Endothelial cell of umbilical vein (primary cell): ENCODE measurements around the gene CORO7. TPM values are rescaled to one million over a fixed set of nuclear protein-coding genes. Genes with fewer than 3 reads are reported as not detected.

Source experiments
- BruUV-seq: library from RNA; stranded (reverse); fragments of 400-500 nt; replicated peaks from 2 replicates; lab custom pipeline; 2021; lab: Mats Ljungman, UMichigan
- CTCF ChIA-PET: fragments of 300-600, 350-600 bp; sonication (Branson Sonifier 250); formaldehyde crosslinking; loops from one replicate; lab custom pipeline; 2021; ENCODE audit warnings: antibody characterized with exemption, inconsistent platforms; lab: Charles Lee
- POLR2A ChIA-PET: fragments of 300-600, 350-600 bp; sonication (Branson Sonifier 250); formaldehyde crosslinking; loops from one replicate; lab custom pipeline; 2021; ENCODE audit warnings: antibody characterized with exemption, inconsistent platforms; lab: Charles Lee
- DNase-seq: peaks from one replicate; pipeline ENCODE4 v3.0.0-alpha.2; 2011; ENCODE audit warnings: low read depth, low spot score
- FAIRE-seq: peaks from 2 replicates; lab custom pipeline; 2011; peaks lifted over from hg19 to GRCh38; lab: Jason Lieb, UNC
- H2AFZ ChIP-seq: 2 replicates; pipeline ENCODE4 v1.6.0; 2012; ENCODE audit warnings: low read depth, low read length, control low read depth, inconsistent platforms
- H3K27ac ChIP-seq: 2 replicates; pipeline ENCODE4 v1.5.1; 2011; ENCODE audit warnings: low read depth, mild to moderate bottlenecking, control low read depth, low read length, moderate library complexity; ENCODE audit not compliant: insufficient read depth
- H3K27me3 ChIP-seq, 2 experiments: 2 replicates each; pipeline versions ENCODE4 v1.6.0 to v1.6.1; 2011; ENCODE audit warnings: low read length in 2 of 2, mixed read lengths in 1 of 2; ENCODE audit not compliant: control insufficient read depth in 2 of 2, insufficient read depth in 2 of 2
- H3K36me3 ChIP-seq, 2 experiments: 2 replicates in 1 of 2; 3 replicates in 1 of 2; pipeline ENCODE4 v1.5.1; 2011; ENCODE audit warnings: low read length in 2 of 2, mild to moderate bottlenecking in 1 of 2, moderate library complexity in 1 of 2; ENCODE audit not compliant: control insufficient read depth in 2 of 2, insufficient read depth in 2 of 2; ENCODE audit errors: extremely low read depth in 1 of 2
- H3K4me1 ChIP-seq: 3 replicates; pipeline ENCODE4 v1.5.1; 2011; ENCODE audit warnings: mild to moderate bottlenecking, low read length; ENCODE audit not compliant: control insufficient read depth, insufficient read depth; ENCODE audit errors: extremely low read depth
- H3K4me2 ChIP-seq: 2 replicates; pipeline ENCODE4 v1.6.1; 2011; ENCODE audit warnings: low read length, control low read depth, mixed read lengths; ENCODE audit not compliant: insufficient read depth
- H3K4me3 ChIP-seq, 3 experiments: fragments of 200-600 bp in 1 of 3; sonication (generic), shearing (Covaris generic) in 1 of 3; replicated peaks in 1 of 3; 2 replicates each; pipeline ENCODE4 v1.5.1; 2011 to 2016; ENCODE audit warnings: control low read depth in 3 of 3, low read length in 3 of 3, mild to moderate bottlenecking in 2 of 3, inconsistent platforms in 1 of 3, low read depth in 1 of 3, moderate library complexity in 1 of 3; ENCODE audit not compliant: insufficient read depth in 1 of 3
- H3K79me2 ChIP-seq: 2 replicates; pipeline ENCODE4 v1.6.0; 2012; ENCODE audit warnings: low read length, inconsistent platforms; ENCODE audit not compliant: control insufficient read depth, insufficient read depth
- H3K9ac ChIP-seq: replicated peaks from 2 replicates; pipeline ENCODE3; 2011; ENCODE audit warnings: low read length, control low read depth; ENCODE audit not compliant: insufficient read depth; ENCODE audit errors: extremely low read depth
- H3K9me1 ChIP-seq: replicated peaks from 3 replicates; pipeline ENCODE4 v1.6.0; 2011; ENCODE audit warnings: mild to moderate bottlenecking, low read length; ENCODE audit not compliant: control insufficient read depth, insufficient read depth; ENCODE audit errors: extremely low read depth
- H3K9me3 ChIP-seq: replicated peaks from 2 replicates; pipeline ENCODE4 v1.5.1; 2012; ENCODE audit warnings: low read length, inconsistent platforms; ENCODE audit not compliant: control insufficient read depth, insufficient read depth
- H4K20me1 ChIP-seq: replicated peaks from 2 replicates; pipeline ENCODE3; 2011; ENCODE audit warnings: mild to moderate bottlenecking, low read length; ENCODE audit not compliant: control insufficient read depth, insufficient read depth; ENCODE audit errors: extremely low read depth
- CTCF ChIP-seq, 2 donors: IDR thresholded peaks; 1 replicate in 1 of 2; 2 replicates in 1 of 2; pipeline ENCODE4 v1.5.1; 2011; ENCODE audit warnings: low read length in 2 of 2, mild to moderate bottlenecking in 2 of 2, moderate library complexity in 2 of 2, control low read depth in 1 of 2, inconsistent platforms in 1 of 2, low read depth in 1 of 2; ENCODE audit not compliant: insufficient read depth in 1 of 2; ENCODE audit errors: extremely low read depth in 1 of 2
- EZH2 ChIP-seq: IDR thresholded peaks from 2 replicates; pipeline ENCODE4 v1.6.1; 2012; ENCODE audit warnings: borderline replicate concordance, low read depth, mild to moderate bottlenecking, moderate library complexity, low read length, inconsistent platforms; ENCODE audit not compliant: severe bottlenecking
- FOS ChIP-seq: IDR thresholded peaks from 2 replicates; pipeline ENCODE4 v1.6.1; 2011; ENCODE audit warnings: mild to moderate bottlenecking, low read length, moderate library complexity, borderline replicate concordance; ENCODE audit not compliant: insufficient read depth
- GATA2 ChIP-seq: IDR thresholded peaks from 2 replicates; pipeline ENCODE4 v1.7.0; 2011; ENCODE audit warnings: low read depth, mild to moderate bottlenecking, moderate library complexity, mixed read lengths, low read length; ENCODE audit not compliant: insufficient read length, insufficient read depth
- JUN ChIP-seq: IDR thresholded peaks from 2 replicates; pipeline ENCODE4 v1.6.1; 2011; ENCODE audit warnings: borderline replicate concordance, low read depth; ENCODE audit not compliant: insufficient read length, insufficient read depth
- MAX ChIP-seq: IDR thresholded peaks from 2 replicates; pipeline ENCODE4 v1.6.1; 2011; ENCODE audit not compliant: insufficient read depth, insufficient read length
- MYC ChIP-seq: IDR thresholded peaks from one replicate; pipeline ENCODE4 v1.6.1; 2011; ENCODE audit warnings: mild to moderate bottlenecking, low read depth, low read length
- POLR2A ChIP-seq: IDR thresholded peaks from 2 replicates; pipeline ENCODE4 v1.6.1; 2012; ENCODE audit warnings: low read depth, mild to moderate bottlenecking, control low read depth, low read length
- POLR2AphosphoS5 ChIP-seq: IDR thresholded peaks from 2 replicates; pipeline ENCODE4 v1.6.1; 2012; ENCODE audit warnings: low read depth, mild to moderate bottlenecking, control low read depth, low read length, moderate library complexity; ENCODE audit not compliant: insufficient read depth
- dilution Hi-C: fragments of 300-500 bp; cut with MboI; formaldehyde crosslinking; loops from one replicate; pipeline ENCODE4 v1.15.0; 2019; ENCODE audit warnings: low sequenced_read_pairs; ENCODE audit not compliant: extremely low pct_ligation_motif_present
- intact Hi-C: fragments of 100-400 bp; cut with micrococcal nuclease; formaldehyde crosslinking; loops from one replicate; pipeline ENCODE4 v1.10.0; 2022
- polyA plus RNA-seq, 4 experiments: library from polyadenylated mRNA; depleted of rRNA in 3 of 4; stranded (reverse) in 3 of 4; unstranded in 1 of 4; fragments of >200 nt; gene quantifications; 2 replicates each; pipeline versions ENCODE4 v1.2.1 to v1.2.3, GENCODE V29; 2011 to 2012; ENCODE audit warnings: missing spikeins in 1 of 4
- total RNA-seq: library from RNA; stranded (reverse); gene quantifications from 2 replicates; pipeline ENCODE4 v1.2.3, GENCODE V29; 2021

CORO7 gene
- total and polyA plus RNA-seq, 2 donors (not counting 3 experiments of a cell fraction or from before 2014, with no cell fraction given): 42.5 to 72.3 TPM

GRCh38 chr16:4341250-4341649 lies 75.1 kb downstream of the CORO7 start:
- dilution Hi-C loops (no loop called here), intact Hi-C loops (no loop called here)
- Histone ChIP-seq H2AFZ (no peak overlapping the region), H4K20me1 (no peaks in the 10 kb centered on the region), H3K9me1 (no peaks in the 10 kb centered on the region), H3K4me2 (no peak overlapping the region), H3K27me3 (no peaks in the 10 kb centered on the region), H3K9ac (no peak overlapping the region), H3K9me3 (no peaks in the 10 kb centered on the region), H3K79me2 (peaks cover 20% of the 10 kb centered on the region), H3K36me3 (peaks cover 3 to 11% of the 10 kb centered on the region in 2 experiments), H3K4me3 (no peak overlapping the region), H3K4me1 (no peaks in the 10 kb centered on the region), H3K27ac (no peak overlapping the region)
- POLR2A ChIA-PET: no interaction called here
- no peak for FAIRE-seq
- no TSS peak for BruUV-seq
- TF ChIP-seq GATA2: no peak
- no peak for TF ChIP-seq POLR2A
- TF ChIP-seq FOS: no peak
- no peak for TF ChIP-seq MYC
- no peak for TF ChIP-seq MAX
- TF ChIP-seq JUN: no peak
- no peak for TF ChIP-seq POLR2AphosphoS5
- DNase-seq: no peak
- CTCF ChIA-PET: interaction anchor here (0.8 to 4.2 kb wide), 6 partner anchors 10 to 141 kb away, joined by 3 to 29 read pairs (median 7); partner anchors contain the start of gene PAM16

- Histone ChIP-seq H3K9me3 (no peaks in the 10 kb centered on the region), H3K9ac (no peak overlapping the region), H3K36me3 (peaks cover 3 to 11% of the 10 kb centered on the region in 2 experiments), H3K9me1 (no peaks in the 10 kb centered on the region), H3K4me2 (no peak overlapping the region), H3K27me3 (no peaks in the 10 kb centered on the region), H3K4me3 (no peak overlapping the region), H3K27ac (no peak overlapping the region), H3K4me1 (no peaks in the 10 kb centered on the region), H4K20me1 (no peaks in the 10 kb centered on the region), H2AFZ (no peak overlapping the region), H3K79me2 (peaks cover 16% of the 10 kb centered on the region)
- no peak for DNase-seq
- TF ChIP-seq FOS (no peak), GATA2 (no peak), JUN (no peak), MYC (no peak), POLR2AphosphoS5 (no peak), EZH2 (no peak), MAX (no peak), POLR2A (no peak), CTCF (IDR thresholded peaks at IDR 0.05; ENCODE audit: extremely low read depth in 1 of 2, insufficient read depth in 1 of 2, low read depth in 1 of 2, low read length in 2 of 2) (no peak)
- POLR2A ChIA-PET: interaction anchor here (1.5 kb wide), 1 partner anchor 67 kb away, joined by 3 read pairs; the partner anchor contains the start of gene TFAP4
- BruUV-seq: no TSS peak
- intact Hi-C loops (no loop called here), dilution Hi-C loops (no loop called here)
- no peak for FAIRE-seq
- CTCF ChIA-PET: interaction anchor here (0.6 to 4.2 kb wide), 8 partner anchors 11 to 86 kb away, joined by 3 to 29 read pairs (median 5); partner anchors contain the start of gene PAM16
Measured at GRCh38 chr16:4340443-4340842, 76.0 kb downstream of the CORO7 start.
